Lower lobe of right lung (tissue), 2 donors: ENCODE measurements around the gene SLC7A4. TPM values are rescaled to one million over a fixed set of nuclear protein-coding genes. Genes with fewer than 3 reads are reported as not detected.

Experiments
- ATAC-seq, 2 donors: fragments of 200-7000 bp; cut with Tn5 transposase; one replicate each; pipeline ENCODE4 v1.9.1; 2020 to 2022; ENCODE audit warnings: mild to moderate bottlenecking in 2 of 2, moderate library complexity in 2 of 2
- DNase-seq: peaks from one replicate; pipeline ENCODE4 v3.0.0-alpha.2; 2020
- H3K27ac ChIP-seq: fragments of 200-600 bp; one replicate; pipeline ENCODE4 v1.8.0; 2022
- H3K27me3 ChIP-seq: fragments of 200-600 bp; one replicate; pipeline ENCODE4 v1.8.0; 2022; ENCODE audit warnings: low read depth
- H3K36me3 ChIP-seq: fragments of 200-600 bp; one replicate; pipeline ENCODE4 v1.8.0; 2022; ENCODE audit warnings: mild to moderate bottlenecking
- H3K4me1 ChIP-seq: fragments of 200-600 bp; one replicate; pipeline ENCODE4 v1.8.0; 2022
- H3K4me3 ChIP-seq: fragments of 200-600 bp; one replicate; pipeline ENCODE4 v1.8.0; 2022; ENCODE audit warnings: mild to moderate bottlenecking
- H3K9me3 ChIP-seq: fragments of 200-600 bp; one replicate; pipeline ENCODE4 v1.8.0; 2022
- intact Hi-C: fragments of 100-400 bp; cut with DNase I; formaldehyde crosslinking; loops from one replicate; pipeline ENCODE4 v1.11.0; 2022
- long read RNA-seq: library from polyadenylated mRNA; unstranded; transcript quantifications from one replicate; pipeline ENCODE4 v2.0.0, GENCODE V29; 2021
- total RNA-seq: library from RNA; stranded (reverse); fragmentation: NEBNext Ultra II Directional; extraction: Animal tissue kit (Norgen Biotek cat#: 25700); gene quantifications from one replicate; pipeline ENCODE4 v1.2.1, GENCODE V29; 2021
- TF ChIP-seq, protein P1 (sequence below): fragments of 200-600 bp; IDR thresholded peaks from one replicate; pipeline ENCODE4 v1.8.0; 2022; ENCODE audit warnings: antibody characterized with exemption, mild to moderate bottlenecking
- donor health status: DM: no; HTN: yes; CAD: no; lungs with severe emphysema.

SLC7A4 gene, protein sequence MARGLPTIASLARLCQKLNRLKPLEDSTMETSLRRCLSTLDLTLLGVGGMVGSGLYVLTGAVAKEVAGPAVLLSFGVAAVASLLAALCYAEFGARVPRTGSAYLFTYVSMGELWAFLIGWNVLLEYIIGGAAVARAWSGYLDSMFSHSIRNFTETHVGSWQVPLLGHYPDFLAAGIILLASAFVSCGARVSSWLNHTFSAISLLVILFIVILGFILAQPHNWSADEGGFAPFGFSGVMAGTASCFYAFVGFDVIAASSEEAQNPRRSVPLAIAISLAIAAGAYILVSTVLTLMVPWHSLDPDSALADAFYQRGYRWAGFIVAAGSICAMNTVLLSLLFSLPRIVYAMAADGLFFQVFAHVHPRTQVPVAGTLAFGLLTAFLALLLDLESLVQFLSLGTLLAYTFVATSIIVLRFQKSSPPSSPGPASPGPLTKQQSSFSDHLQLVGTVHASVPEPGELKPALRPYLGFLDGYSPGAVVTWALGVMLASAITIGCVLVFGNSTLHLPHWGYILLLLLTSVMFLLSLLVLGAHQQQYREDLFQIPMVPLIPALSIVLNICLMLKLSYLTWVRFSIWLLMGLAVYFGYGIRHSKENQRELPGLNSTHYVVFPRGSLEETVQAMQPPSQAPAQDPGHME
- 0.47 TPM for total RNA-seq
- long read RNA-seq, partial matches to known transcripts = 0 of 1 reads
- long read RNA-seq, other reads (novel, unspliced or antisense) = 0 of 1 reads

DNA sequence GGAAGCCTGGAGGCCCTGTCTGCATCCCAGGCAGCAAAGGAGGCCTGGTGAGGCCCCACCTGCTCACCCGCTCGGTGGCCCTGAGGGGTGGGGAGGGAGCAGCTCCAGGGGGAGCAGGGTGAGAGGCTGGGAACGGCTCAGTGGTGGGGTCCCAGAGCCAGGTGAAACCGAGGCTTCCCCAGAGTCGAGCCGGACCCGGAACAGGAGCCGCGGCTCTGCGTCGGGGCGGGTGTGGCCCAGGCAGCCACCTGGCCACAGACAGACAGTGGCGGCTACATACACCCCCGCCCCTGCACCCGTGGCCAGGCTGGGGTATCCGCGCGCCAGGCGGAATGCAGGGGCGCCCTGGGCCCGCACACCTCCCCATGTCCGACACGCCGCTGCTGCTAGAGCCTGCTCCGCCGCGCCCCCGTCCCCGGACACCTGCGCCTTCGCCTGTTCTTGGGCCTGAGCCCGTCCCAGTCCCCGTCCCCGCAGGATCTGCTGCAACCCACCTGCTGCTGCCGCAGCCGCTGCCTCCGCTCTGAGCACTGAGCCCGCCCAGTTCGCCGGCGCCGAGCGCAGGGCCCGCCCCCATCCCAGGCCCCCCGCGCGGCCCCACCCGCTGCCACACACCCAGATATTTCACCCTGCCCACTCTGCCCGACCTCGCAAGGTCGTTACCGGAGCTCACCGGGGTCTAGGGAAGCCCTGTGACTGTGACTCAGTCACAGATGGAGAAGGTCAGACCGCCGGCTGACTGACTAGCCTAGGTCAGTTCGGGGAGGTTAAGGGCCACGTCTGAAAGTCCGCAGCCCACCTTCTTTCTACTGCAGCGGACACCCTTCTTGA lies at the start of gene SLC7A4:
TSS of gene SLC7A4 (minus strand) at position 525 of the 831 bp plus-strand sequence. CDS start 749 bp downstream, outside the sequence.
- intact Hi-C loops = no loop called here
- H3K9me3 ChIP-seq = no peaks in the 10 kb centered on the region

DNA sequence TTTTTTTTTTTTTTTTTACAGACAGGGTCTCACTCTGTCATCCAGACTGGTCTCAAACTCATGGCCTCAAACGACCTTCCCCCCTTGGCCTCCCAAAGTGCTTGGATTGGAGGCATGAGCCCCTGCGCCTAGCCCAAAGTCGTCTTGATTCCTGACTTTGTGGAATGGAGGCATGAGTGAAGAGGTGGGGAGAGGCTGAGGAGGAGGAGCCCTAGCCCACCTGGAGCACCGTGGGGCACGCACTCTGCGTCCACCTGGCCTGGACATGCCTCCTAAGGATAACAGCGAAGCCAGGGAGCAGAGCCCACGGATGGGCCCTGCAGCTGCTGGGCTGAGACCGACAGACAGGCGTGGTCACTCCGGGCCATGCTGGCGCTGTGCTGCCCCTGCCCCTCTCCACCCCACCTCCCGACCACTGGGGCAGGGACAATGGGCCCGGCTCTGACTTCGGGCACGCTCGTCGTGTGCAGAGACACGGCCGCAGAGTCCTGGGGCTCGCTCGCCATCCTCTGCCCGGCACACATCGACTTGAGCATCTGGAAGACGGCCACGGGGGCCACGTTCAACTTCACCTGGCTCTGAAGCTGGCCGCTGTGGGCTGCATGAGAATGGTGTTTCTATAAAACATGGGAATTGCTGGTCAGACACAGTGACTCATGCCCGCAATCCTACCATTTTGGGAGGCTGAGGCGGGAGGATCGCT lies 48.2 kb upstream of the SLC7A4 start:
- H3K4me1 ChIP-seq = no peaks in the 10 kb centered on the region
- no peak overlapping the region for H3K4me3 ChIP-seq
- no peaks in the 10 kb centered on the region for H3K27me3 ChIP-seq
- no peaks in the 10 kb centered on the region for H3K36me3 ChIP-seq
- DNase-seq = no peak
- ATAC-seq = no peak
- intact Hi-C loops = no loop called here
- TF ChIP-seq, protein P1, sequence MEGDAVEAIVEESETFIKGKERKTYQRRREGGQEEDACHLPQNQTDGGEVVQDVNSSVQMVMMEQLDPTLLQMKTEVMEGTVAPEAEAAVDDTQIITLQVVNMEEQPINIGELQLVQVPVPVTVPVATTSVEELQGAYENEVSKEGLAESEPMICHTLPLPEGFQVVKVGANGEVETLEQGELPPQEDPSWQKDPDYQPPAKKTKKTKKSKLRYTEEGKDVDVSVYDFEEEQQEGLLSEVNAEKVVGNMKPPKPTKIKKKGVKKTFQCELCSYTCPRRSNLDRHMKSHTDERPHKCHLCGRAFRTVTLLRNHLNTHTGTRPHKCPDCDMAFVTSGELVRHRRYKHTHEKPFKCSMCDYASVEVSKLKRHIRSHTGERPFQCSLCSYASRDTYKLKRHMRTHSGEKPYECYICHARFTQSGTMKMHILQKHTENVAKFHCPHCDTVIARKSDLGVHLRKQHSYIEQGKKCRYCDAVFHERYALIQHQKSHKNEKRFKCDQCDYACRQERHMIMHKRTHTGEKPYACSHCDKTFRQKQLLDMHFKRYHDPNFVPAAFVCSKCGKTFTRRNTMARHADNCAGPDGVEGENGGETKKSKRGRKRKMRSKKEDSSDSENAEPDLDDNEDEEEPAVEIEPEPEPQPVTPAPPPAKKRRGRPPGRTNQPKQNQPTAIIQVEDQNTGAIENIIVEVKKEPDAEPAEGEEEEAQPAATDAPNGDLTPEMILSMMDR = no peak
- no peaks in the 10 kb centered on the region for H3K9me3 ChIP-seq
- H3K27ac ChIP-seq = no peak overlapping the region

More for the DNA sequence above, at the start of gene SLC7A4:
- Histone ChIP-seq H3K4me1 (peaks cover 13% of the 10 kb centered on the region), H3K27me3 (peaks cover 33% of the 10 kb centered on the region), H3K36me3 (no peaks in the 10 kb centered on the region), H3K4me3 (peak within 1 kb of the TSS; percentile 46), H3K27ac (no peak within 1 kb of the TSS)
- DNase-seq = no peak
- TF ChIP-seq, protein P1 = no peak
- peak; percentile 62 to 68 for ATAC-seq

DNA sequence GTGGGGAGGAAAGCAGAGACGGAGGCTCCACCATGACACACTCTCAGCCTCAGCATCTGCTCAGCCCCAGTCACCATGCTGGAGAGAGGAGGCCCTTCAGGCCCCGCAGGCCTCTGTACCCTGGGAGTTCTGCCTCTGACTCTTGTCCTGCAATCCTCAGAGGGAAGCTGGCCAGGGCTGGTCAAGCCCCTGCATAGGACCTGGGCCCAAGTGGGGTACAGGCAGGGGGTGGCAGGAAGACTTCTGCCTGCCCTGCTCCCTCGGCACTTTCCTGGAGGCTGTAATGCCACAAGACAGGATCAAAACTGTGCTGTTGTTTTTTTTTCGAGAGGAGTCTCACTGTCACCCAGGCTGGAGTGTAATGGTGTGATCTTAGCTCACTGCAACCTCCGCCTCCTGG lies 47.1 kb upstream of the SLC7A4 start:
- Histone ChIP-seq H3K27ac (no peak overlapping the region), H3K36me3 (no peaks in the 10 kb centered on the region), H3K4me3 (no peak overlapping the region), H3K9me3 (no peaks in the 10 kb centered on the region), H3K4me1 (no peaks in the 10 kb centered on the region), H3K27me3 (no peaks in the 10 kb centered on the region)
- TF ChIP-seq, protein P1 = no peak
- intact Hi-C loops = no loop called here
- peak in 1 of 2 donors; percentile 29 for ATAC-seq
- no peak for DNase-seq

DNA sequence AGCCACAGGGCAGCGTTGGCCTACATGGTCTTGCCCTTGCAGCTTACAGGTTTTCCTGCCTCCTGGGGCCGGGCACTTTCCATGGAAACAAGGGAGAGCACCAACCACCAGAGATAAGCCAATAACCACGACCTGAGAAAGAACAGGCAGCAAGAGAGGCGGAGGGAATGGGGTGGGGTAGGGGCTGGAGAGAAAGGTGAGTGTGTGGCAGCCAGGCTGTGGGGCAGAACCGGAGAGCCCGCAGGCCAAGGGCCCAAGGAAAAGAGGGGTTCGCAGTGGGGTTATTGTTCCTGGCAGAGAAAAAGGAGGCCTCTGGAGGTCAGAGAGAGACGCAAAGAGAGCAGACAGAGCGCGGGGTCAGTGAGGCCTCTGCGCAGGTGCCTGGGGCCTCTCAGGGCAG lies 46.6 kb upstream of the SLC7A4 start:
- intact Hi-C loops = no loop called here
- ATAC-seq (no peak), DNase-seq (no peak)
- Histone ChIP-seq H3K36me3 (no peaks in the 10 kb centered on the region), H3K4me3 (no peak overlapping the region), H3K4me1 (no peaks in the 10 kb centered on the region), H3K27me3 (no peaks in the 10 kb centered on the region), H3K9me3 (no peaks in the 10 kb centered on the region), H3K27ac (no peak overlapping the region)
- TF ChIP-seq, protein P1 = no peak
